ENCODE data around the gene LCN15. TPM values are rescaled to one million over a fixed set of nuclear protein-coding genes. Genes with fewer than 3 reads are reported as not detected.
A peak's percentile ranks its signal among the peaks of the same experiment; 100 is the strongest.

LCN15 gene
- total and polyA plus RNA-seq, 2 of the 13 experiments (the other 11 are each of a cell fraction or from before 2014, with no cell fraction given): 1.3 to 53.7 TPM

DNA sequence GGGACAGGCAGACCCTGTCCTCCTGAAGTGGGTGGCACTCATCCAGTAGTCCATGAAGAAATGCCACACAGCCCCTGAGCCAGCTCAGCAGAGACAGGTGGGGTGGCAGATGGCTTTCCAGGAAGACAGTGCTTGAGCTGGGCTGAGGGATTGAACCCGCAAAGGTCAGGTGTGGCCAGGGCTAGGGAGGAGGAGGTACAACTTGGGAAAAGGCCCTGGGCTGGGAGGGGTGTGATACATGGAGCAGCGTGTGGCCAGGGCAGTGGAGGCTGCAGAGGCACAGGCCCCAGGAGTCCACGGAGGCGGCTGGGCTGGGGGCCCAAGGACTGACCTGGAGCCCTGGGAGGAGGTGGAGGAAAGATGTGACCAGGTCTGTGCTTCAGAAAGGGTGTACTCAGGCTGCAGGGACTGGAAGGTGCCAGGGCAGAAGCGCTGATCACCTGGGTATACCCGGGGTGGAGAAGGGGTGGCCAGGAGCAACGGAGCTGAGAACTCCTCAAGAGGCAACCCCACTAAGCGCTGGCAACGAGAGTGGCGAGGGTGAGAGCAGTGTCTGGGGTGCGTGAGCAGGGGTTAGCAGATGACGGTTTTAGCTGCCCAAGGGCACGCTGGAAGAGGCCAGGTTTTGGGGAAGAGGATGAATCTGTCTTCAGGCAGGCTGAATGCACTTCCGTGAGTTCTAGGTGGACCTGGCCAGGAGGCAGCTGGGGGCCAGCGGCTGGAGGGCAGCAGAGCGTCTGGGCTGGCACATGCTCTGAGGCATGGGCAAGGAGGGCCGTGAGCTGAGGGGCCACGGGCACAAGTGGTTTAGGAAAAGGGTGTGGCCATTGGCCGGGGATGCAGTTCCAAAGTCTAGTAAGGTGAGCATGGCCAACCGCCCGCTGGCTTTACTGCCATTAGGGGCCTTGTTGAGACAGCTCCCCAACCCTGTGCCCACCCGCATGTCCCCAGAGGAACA is 39.5 kb upstream of the LCN15 start (continued):
- TF ChIP-seq, protein P1, sequence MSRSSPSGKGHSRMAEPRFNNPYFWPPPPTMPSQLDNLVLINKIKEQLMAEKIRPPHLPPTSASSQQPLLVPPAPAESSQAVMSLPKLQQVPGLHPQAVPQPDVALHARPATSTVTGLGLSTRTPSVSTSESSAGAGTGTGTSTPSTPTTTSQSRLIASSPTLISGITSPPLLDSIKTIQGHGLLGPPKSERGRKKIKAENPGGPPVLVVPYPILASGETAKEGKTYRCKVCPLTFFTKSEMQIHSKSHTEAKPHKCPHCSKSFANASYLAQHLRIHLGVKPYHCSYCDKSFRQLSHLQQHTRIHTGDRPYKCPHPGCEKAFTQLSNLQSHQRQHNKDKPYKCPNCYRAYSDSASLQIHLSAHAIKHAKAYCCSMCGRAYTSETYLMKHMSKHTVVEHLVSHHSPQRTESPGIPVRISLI (CRISPR knock-in tag; IDR thresholded peaks at IDR 0.05; ENCODE audit: borderline replicate concordance): no peak
- TF ChIP-seq ZNF766 (CRISPR knock-in tag; IDR thresholded peaks at IDR 0.05; ENCODE audit: borderline replicate concordance): no peak
- TF ChIP-seq EHMT2 (IDR thresholded peaks at IDR 0.05; ENCODE audit: borderline replicate concordance, low read depth, low read length): no peak
- no peak for TF ChIP-seq ZSCAN31 (CRISPR knock-in tag; IDR thresholded peaks at IDR 0.05; ENCODE audit: low read depth)
- TF ChIP-seq JUN (CRISPR knock-in tag; IDR thresholded peaks at IDR 0.05): no peak
- no peak for TF ChIP-seq ZNF343 (CRISPR knock-in tag; IDR thresholded peaks at IDR 0.05)
- TF ChIP-seq, protein P2, sequence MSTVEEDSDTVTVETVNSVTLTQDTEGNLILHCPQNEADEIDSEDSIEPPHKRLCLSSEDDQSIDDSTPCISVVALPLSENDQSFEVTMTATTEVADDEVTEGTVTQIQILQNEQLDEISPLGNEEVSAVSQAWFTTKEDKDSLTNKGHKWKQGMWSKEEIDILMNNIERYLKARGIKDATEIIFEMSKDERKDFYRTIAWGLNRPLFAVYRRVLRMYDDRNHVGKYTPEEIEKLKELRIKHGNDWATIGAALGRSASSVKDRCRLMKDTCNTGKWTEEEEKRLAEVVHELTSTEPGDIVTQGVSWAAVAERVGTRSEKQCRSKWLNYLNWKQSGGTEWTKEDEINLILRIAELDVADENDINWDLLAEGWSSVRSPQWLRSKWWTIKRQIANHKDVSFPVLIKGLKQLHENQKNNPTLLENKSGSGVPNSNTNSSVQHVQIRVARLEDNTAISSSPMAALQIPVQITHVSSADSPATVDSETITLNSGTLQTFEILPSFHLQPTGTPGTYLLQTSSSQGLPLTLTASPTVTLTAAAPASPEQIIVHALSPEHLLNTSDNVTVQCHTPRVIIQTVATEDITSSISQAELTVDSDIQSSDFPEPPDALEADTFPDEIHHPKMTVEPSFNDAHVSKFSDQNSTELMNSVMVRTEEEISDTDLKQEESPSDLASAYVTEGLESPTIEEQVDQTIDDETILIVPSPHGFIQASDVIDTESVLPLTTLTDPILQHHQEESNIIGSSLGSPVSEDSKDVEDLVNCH (CRISPR knock-in tag; IDR thresholded peaks at IDR 0.05): no peak
- TF ChIP-seq ZNF550 (CRISPR knock-in tag; IDR thresholded peaks at IDR 0.05; ENCODE audit: borderline replicate concordance): no peak
- no peak for TF ChIP-seq ZNF777 (CRISPR knock-in tag; IDR thresholded peaks at IDR 0.05)
- TF ChIP-seq RARA (CRISPR knock-in tag; IDR thresholded peaks at IDR 0.05): no peak
- no peak for TF ChIP-seq NR3C1 (CRISPR knock-in tag; IDR thresholded peaks at IDR 0.05)
- TF ChIP-seq SP2 (CRISPR knock-in tag; IDR thresholded peaks at IDR 0.05): no peak
- peak; percentile 91 for TF ChIP-seq AKAP8 (CRISPR knock-in tag; IDR thresholded peaks at IDR 0.05)
- no peak for TF ChIP-seq ZNF263 (CRISPR knock-in tag; IDR thresholded peaks at IDR 0.05)
- no peak for TF ChIP-seq MATR3 (CRISPR knock-in tag; IDR thresholded peaks at IDR 0.05)
- no peak for TF ChIP-seq MEF2D (CRISPR knock-in tag; IDR thresholded peaks at IDR 0.05)
- no peak for TF ChIP-seq CAMTA2 (CRISPR knock-in tag; IDR thresholded peaks at IDR 0.05; ENCODE audit: borderline replicate concordance)
- TF ChIP-seq ZNF282 (IDR thresholded peaks at IDR 0.05; ENCODE audit: partially characterized antibody): no peak
- no peak for TF ChIP-seq MED8 (CRISPR knock-in tag; IDR thresholded peaks at IDR 0.05; ENCODE audit: insufficient replicate concordance)
- TF ChIP-seq NFKB2 (CRISPR knock-in tag; IDR thresholded peaks at IDR 0.05; ENCODE audit: borderline replicate concordance): no peak
- no peak for TF ChIP-seq ZNF251 (CRISPR knock-in tag; IDR thresholded peaks at IDR 0.05)
- TF ChIP-seq XRCC5 (optimal IDR thresholded peaks at IDR 0.05; ENCODE audit: low read length): no peak
- TF ChIP-seq, protein P3, sequence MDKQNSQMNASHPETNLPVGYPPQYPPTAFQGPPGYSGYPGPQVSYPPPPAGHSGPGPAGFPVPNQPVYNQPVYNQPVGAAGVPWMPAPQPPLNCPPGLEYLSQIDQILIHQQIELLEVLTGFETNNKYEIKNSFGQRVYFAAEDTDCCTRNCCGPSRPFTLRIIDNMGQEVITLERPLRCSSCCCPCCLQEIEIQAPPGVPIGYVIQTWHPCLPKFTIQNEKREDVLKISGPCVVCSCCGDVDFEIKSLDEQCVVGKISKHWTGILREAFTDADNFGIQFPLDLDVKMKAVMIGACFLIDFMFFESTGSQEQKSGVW (CRISPR knock-in tag; IDR thresholded peaks at IDR 0.05; ENCODE audit: borderline replicate concordance): no peak
- TF ChIP-seq HOXA3 (CRISPR knock-in tag; IDR thresholded peaks at IDR 0.05): no peak; the same call in 1 of the 2 replicates
- TF ChIP-seq AHR (CRISPR knock-in tag; IDR thresholded peaks at IDR 0.05): no peak
